Activated CD4-positive, alpha-beta memory T cell treated with anti-CD3 and anti-CD28 coated beads, Interleukin-2, amount 10 ng/mL, durations not matched to agents 7 days and 5 days (primary cell): ENCODE measurements around the gene ZBTB5. TPM values are rescaled to one million over a fixed set of nuclear protein-coding genes. Genes with fewer than 3 reads are reported as not detected.
"Not testable (repeated sequence)": the region's sequence is repeated elsewhere in the genome, so short reads cannot be mapped to it uniquely, and the experiment has no call there.

ENCODE experiments used
- CTCF ChIA-PET: fragments of 350-600 bp; sonication (Branson Sonifier 250); formaldehyde crosslinking; loops from one replicate; lab custom pipeline; 2021; ENCODE audit warnings: antibody characterized with exemption, inconsistent platforms; lab: Charles Lee
- POLR2A ChIA-PET: fragments of 350-600 bp; sonication (Branson Sonifier 250); formaldehyde crosslinking; loops from one replicate; lab custom pipeline; 2021; ENCODE audit warnings: antibody characterized with exemption; lab: Charles Lee
- DNase-seq: peaks from one replicate; pipeline ENCODE4 v3.0.0-alpha.2; 2020
- H3K27ac Mint-ChIP-seq: one replicate; pipeline ENCODE4 v1.8.0; 2021; ENCODE audit warnings: mild to moderate bottlenecking, mixed read lengths
- H3K27me3 Mint-ChIP-seq: one replicate; pipeline ENCODE4 v1.8.0; 2021; ENCODE audit warnings: mixed read lengths
- H3K36me3 Mint-ChIP-seq: one replicate; pipeline ENCODE4 v1.8.0; 2021; ENCODE audit warnings: low read depth, mixed read lengths
- H3K4me1 Mint-ChIP-seq: one replicate; pipeline ENCODE4 v1.8.0; 2021; ENCODE audit warnings: mixed read lengths
- H3K4me3 Mint-ChIP-seq: one replicate; pipeline ENCODE4 v1.8.0; 2021; ENCODE audit warnings: mild to moderate bottlenecking, mixed read lengths
- H3K9me3 Mint-ChIP-seq: one replicate; pipeline ENCODE4 v1.8.0; 2021; ENCODE audit warnings: mixed read lengths
- total RNA-seq, 2 experiments: library from RNA; stranded (reverse); gene quantifications; one replicate each; pipeline ENCODE4 v1.2.3, GENCODE V29; 2021

ZBTB5 gene, protein sequence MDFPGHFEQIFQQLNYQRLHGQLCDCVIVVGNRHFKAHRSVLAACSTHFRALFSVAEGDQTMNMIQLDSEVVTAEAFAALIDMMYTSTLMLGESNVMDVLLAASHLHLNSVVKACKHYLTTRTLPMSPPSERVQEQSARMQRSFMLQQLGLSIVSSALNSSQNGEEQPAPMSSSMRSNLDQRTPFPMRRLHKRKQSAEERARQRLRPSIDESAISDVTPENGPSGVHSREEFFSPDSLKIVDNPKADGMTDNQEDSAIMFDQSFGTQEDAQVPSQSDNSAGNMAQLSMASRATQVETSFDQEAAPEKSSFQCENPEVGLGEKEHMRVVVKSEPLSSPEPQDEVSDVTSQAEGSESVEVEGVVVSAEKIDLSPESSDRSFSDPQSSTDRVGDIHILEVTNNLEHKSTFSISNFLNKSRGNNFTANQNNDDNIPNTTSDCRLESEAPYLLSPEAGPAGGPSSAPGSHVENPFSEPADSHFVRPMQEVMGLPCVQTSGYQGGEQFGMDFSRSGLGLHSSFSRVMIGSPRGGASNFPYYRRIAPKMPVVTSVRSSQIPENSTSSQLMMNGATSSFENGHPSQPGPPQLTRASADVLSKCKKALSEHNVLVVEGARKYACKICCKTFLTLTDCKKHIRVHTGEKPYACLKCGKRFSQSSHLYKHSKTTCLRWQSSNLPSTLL
- total RNA-seq: 10 to 100 TPM; 10.5 to 10.6 TPM

DNA sequence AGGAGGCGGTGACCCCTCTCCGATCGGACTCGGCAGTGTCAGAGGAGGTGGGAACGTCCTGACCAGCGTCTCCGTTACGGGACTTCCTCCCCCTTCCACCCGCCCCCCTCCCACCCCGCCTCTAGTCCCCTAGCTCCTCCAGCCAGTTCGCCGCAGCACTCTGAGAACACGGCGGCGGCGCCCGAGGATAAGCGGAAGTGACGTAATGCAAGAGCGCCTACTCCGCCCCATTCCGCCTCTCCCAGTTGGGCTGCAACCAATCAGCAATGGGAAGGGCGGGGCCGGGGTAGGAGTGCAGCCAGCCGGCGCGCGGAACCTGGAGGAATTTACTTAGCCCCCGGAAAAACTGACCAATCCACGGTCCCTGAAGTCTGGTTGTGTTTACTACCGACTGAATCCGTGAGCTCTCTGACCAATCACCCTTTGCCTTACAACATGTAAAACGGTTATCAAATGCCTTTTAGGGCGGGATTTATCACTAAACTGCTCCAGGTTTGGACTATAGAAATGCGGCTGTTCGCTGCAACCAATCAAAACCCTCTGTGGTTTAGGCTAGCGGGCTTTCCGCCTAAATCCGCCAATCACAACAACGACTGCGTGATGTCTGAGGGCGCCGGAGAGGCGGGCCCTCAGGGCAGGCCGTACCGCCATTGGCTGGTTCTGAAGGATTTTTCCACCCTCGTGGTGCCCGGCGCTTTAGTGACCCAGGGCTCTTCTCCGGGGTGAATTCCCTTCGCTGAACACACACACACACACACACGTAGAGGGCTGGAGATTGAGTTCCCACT, at the start of gene ZBTB5:
ZBTB5 (minus strand) TSS at position 202 of the 788 bp plus-strand sequence. CDS start 22,899 bp downstream, outside the sequence.
- Mint-ChIP-seq H3K27me3 (no peaks in the 10 kb centered on the region), H3K36me3 (peaks cover 5% of the 10 kb centered on the region), H3K9me3 (no peaks in the 10 kb centered on the region), H3K4me3 (peak within 1 kb of the TSS; percentile 83), H3K4me1 (peaks cover 34% of the 10 kb centered on the region), H3K27ac (peak within 1 kb of the TSS; percentile 89)
- POLR2A ChIA-PET: interaction anchor here (0.6 to 5.8 kb wide), 12 partner anchors 15 to 1065 kb away, joined by 3 to 75 read pairs (median 5); partner anchors contain the start of genes DCAF10, FBXO10, GRHPR and POLR1E
- CTCF ChIA-PET: interaction anchor here (1.0 to 1.2 kb wide), 2 partner anchors 16 to 50 kb away, joined by 3 to 4 read pairs; no protein-coding TSS in a partner anchor
- peak; percentile 99 for DNase-seq

DNA sequence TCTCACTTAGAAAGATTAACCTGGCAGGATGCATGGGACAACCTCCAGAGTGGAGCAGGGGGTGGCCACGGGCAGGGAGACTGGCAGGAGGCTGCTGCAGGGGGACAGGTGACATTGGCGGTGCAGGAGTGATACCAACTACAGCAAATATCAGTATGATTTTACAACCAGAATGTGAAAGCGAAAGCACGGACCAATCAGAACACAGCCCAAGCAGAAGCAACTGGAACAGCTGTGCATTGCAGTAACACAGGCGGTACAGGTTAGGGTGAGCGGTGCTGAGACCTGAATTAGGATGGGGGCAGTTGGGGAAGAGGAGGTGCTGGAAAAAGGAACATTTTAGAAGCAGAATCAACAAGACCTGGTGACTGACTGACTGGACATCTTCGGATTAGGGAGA, 49.7 kb upstream of the ZBTB5 start:
- Mint-ChIP-seq H3K27me3 (no peaks in the 10 kb centered on the region), H3K4me1 (peaks cover 10% of the 10 kb centered on the region), H3K36me3 (peaks cover 6% of the 10 kb centered on the region), H3K27ac (no peak overlapping the region), H3K4me3 (no peak overlapping the region), H3K9me3 (no peaks in the 10 kb centered on the region)
- ChIA-PET POLR2A (interaction anchor here (0.8 kb wide), 1 partner anchor 13 kb away, joined by 3 read pairs; no protein-coding TSS in a partner anchor), CTCF (no interaction called here)
- no peak for DNase-seq

DNA sequence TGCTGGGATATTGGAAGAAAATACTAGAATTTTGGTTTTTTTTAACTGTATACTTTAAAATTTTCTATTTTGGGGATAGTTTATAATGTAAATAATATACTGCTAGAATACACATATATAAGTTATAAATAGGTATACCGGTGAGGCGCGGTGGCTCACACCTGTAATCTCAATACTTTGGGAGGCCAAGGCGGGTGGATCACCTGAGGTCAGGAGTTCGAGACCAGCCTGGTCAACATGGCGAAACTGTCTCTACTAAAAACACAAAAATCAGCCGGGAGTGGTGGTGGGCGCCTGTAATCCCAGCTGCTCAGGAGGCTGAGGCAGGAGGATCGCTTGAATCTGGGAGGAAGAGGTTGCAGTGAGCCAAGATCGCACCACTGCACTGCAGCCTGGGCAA, 49.2 kb upstream of the ZBTB5 start:
- H3K27ac Mint-ChIP-seq, H3K9me3 Mint-ChIP-seq, CTCF ChIA-PET, H3K4me1 Mint-ChIP-seq, H3K4me3 Mint-ChIP-seq, H3K27me3 Mint-ChIP-seq, POLR2A ChIA-PET, DNase-seq, H3K36me3 Mint-ChIP-seq: not testable (repeated sequence)

DNA sequence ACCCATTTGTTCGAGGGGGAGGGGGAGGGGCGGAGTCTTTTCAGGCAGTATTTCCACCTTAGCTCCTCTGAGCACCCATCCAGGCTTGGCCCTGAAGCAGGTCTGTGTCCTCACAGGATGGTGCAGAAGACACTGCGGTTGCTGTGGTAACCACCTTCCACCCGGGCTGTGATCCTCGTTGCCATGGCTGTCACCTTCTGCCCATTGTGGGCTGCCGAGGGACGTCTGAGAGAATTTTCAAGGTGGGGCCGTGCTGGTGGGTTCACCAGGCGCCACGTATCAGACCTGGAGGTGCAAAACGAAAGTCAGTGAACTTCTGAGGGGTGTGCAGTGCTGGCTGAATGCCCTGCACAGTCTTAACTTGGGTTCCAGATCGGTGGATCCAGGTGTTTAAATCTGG, 47.2 kb upstream of the ZBTB5 start:
- peaks cover 6% of the 10 kb centered on the region for H3K36me3 Mint-ChIP-seq
- ChIA-PET CTCF (no interaction called here), POLR2A (interaction anchor here (0.9 to 2.3 kb wide), 2 partner anchors 9 to 26 kb away, joined by 3 to 9 read pairs; partner anchors contain the start of gene POLR1E)
- DNase-seq: no peak
- peaks cover 10% of the 10 kb centered on the region for H3K4me1 Mint-ChIP-seq
- H3K27ac Mint-ChIP-seq: no peak overlapping the region
- no peak overlapping the region for H3K4me3 Mint-ChIP-seq
- H3K27me3 Mint-ChIP-seq: no peaks in the 10 kb centered on the region
- H3K9me3 Mint-ChIP-seq: no peaks in the 10 kb centered on the region

DNA sequence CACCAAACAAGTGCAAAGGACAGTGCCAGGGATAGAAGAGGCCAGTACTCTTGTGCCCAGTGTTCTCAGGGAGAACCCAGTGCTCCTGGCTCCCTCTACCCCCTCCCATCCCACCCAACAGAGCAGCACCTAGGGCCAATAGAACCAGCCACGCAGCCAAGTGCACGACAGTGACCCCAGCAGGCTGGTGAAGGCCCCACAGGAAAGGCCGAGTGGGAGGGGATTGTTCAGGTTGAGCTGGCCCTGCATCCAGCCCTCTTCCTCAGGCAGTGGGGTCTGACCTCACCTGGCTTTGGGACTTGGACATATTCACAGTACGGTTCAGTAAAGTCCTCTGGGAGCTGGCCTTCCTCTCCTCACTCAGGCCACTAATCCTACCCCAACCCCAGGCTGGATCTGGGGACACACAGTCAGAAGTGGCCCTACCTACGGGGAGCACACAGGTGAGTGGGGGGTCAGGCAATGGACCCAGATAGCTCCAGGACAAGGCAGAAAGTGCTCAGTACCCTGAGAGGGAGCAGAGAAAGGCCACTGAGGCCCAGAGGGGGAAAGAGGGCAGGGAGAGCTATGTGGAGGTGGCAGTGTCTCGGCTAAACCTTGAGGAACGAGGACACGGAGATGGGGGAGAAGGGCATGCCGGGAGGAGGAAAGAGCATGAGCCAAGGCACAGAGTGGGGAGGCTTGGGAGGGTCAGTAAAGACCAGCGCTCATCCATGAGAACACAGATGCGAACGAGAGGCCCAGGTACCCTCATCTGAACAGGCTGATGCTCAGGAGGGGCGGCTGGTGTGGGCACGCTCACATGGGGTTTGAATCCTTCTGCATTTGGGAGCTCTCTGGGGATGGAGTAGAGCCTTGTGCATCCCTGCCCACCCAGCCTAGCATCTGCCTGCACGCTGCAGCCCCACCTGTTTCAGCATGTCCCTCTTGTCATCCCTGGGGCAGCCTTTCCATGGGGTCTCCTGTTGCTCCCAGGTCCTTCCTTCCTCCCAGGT, 46.1 kb upstream of the ZBTB5 start:
- no peak overlapping the region for H3K27ac Mint-ChIP-seq
- H3K27me3 Mint-ChIP-seq: no peaks in the 10 kb centered on the region
- ChIA-PET POLR2A (interaction anchor here (0.9 to 2.3 kb wide), 3 partner anchors 8 to 81 kb away, joined by 3 to 9 read pairs (median 3); partner anchors contain the start of gene POLR1E), CTCF (no interaction called here)
- peaks cover 14% of the 10 kb centered on the region for H3K4me1 Mint-ChIP-seq
- no peak overlapping the region for H3K4me3 Mint-ChIP-seq
- no peak for DNase-seq
- H3K36me3 Mint-ChIP-seq: peaks cover 17% of the 10 kb centered on the region
- H3K9me3 Mint-ChIP-seq: no peaks in the 10 kb centered on the region

DNA sequence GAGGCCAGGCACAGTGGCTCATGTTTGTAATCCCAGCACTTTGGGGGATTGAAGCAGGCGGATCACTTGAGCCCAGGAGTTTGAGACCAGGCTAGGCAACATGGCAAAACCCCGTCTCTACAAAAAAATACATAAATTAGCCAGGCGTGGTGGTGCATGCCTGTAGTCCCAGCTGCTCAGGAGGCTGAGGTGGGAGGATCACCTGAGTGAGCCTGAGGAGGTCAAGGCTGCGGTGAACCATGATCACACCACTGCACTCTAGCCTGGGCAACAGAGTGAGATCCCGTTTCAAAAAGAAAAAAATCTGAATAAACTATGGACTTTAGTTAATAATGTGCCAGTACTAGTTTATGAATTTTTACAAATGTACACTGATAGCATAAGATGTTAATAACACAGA, 44.8 kb upstream of the ZBTB5 start:
- POLR2A ChIA-PET: interaction anchor here (1.6 kb wide), 1 partner anchor 12 kb away, joined by 5 read pairs; no protein-coding TSS in a partner anchor
- H3K27ac Mint-ChIP-seq, DNase-seq, H3K4me3 Mint-ChIP-seq, H3K27me3 Mint-ChIP-seq, H3K9me3 Mint-ChIP-seq, CTCF ChIA-PET: not testable (repeated sequence)
- H3K36me3 Mint-ChIP-seq: peaks cover 22% of the 10 kb centered on the region
- peaks cover 16% of the 10 kb centered on the region for H3K4me1 Mint-ChIP-seq

DNA sequence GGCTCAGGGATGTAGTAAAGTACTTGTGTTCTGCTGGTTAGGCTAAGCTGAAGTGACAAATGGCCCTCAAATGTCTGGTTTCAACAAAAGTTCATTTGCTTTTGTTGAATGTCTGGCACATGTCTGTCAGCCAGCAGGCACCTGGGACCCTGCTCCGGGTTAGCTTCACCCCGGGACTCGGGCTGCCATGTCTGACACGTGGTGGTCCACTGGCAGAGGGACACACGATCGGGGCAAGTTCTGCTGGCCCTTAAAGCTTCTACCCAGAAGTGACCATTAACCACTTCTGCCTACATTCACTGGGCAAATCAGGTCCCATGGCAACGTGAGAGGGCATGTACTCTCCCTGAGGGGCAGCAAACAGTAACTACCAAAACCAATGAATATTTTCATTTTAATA, 44.3 kb upstream of the ZBTB5 start:
- Mint-ChIP-seq H3K9me3 (no peaks in the 10 kb centered on the region), H3K36me3 (peaks cover 26% of the 10 kb centered on the region), H3K4me3 (no peak overlapping the region), H3K27me3 (no peaks in the 10 kb centered on the region), H3K4me1 (peaks cover 13% of the 10 kb centered on the region), H3K27ac (no peak overlapping the region)
- POLR2A ChIA-PET: interaction anchor here (1.6 kb wide), 1 partner anchor 11 kb away, joined by 5 read pairs; no protein-coding TSS in a partner anchor
- CTCF ChIA-PET: no interaction called here
- no peak for DNase-seq

DNA sequence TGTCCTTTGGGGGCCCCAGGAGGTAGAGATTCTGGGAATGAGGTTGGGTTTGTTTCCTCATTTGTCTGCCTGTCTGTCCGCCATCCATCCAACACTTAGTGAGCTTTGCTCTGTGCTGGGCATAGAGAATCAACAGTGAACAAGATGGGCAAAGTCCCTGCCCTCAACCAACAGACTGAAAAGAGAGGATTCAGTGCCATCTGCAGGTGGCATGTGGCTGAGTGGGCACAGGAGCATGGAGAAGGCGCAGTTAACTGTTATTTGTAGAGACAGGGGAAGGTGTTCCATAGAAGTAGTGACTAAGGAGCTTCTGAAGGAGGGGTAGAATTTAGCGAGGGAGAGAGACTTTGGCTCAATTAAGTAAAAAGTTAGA, 43.6 kb upstream of the ZBTB5 start:
- Mint-ChIP-seq H3K4me1 (peaks cover 16% of the 10 kb centered on the region), H3K36me3 (peaks cover 27% of the 10 kb centered on the region)
- CTCF ChIA-PET: interaction anchor here (0.7 kb wide), 1 partner anchor 10 kb away, joined by 3 read pairs; no protein-coding TSS in a partner anchor

DNA sequence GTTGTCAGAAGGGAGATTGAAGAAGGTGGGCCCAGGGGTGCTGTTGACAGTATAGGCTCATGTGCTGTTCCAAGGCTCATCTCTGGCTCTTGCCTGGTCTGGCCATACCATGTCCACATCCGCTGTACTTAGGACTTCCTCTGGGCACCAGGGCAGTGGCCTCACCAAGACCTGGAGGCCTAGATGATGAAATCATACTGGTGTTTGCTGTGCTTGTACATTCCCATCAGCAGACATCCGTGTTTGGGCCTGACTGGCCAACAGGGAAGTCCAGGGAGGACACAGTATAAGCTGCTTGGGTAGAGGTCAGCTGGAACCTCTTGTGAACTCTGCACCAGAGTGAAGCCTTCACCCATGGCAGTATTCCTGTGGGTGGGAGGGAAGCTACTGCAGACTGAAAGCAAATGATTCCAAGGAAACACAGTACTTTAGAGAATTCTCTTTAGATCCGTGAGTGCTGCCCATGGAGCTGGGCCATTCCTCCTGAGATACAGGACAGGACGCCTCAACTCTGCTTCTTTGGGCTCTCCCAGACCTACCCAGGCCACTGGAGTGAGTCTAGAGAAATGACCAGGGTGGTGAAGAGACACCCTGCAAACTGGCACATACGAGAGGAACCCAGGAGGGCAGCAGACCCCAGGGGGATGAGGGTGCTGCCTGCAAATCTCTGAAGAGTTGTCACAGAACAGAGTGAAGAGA, 43.0 kb upstream of the ZBTB5 start:
- H3K27ac Mint-ChIP-seq: no peak overlapping the region
- H3K27me3 Mint-ChIP-seq: no peaks in the 10 kb centered on the region
- H3K9me3 Mint-ChIP-seq: no peaks in the 10 kb centered on the region
- POLR2A ChIA-PET: interaction anchor here (0.8 to 1.6 kb wide), 3 partner anchors 10 to 21 kb away, joined by 3 to 5 read pairs (median 4); no protein-coding TSS in a partner anchor
- H3K4me1 Mint-ChIP-seq: peaks cover 21% of the 10 kb centered on the region
- peaks cover 33% of the 10 kb centered on the region for H3K36me3 Mint-ChIP-seq
- no peak overlapping the region for H3K4me3 Mint-ChIP-seq
- CTCF ChIA-PET: interaction anchor here (0.7 kb wide), 1 partner anchor 10 kb away, joined by 3 read pairs; no protein-coding TSS in a partner anchor
- no peak for DNase-seq

More for the DNA sequence above, 43.6 kb upstream of the ZBTB5 start:
- POLR2A ChIA-PET: interaction anchor here (1.0 to 1.6 kb wide), 2 partner anchors 11 to 22 kb away, joined by 4 to 5 read pairs; no protein-coding TSS in a partner anchor
- Mint-ChIP-seq H3K27ac (no peak overlapping the region), H3K27me3 (no peaks in the 10 kb centered on the region), H3K4me3 (no peak overlapping the region), H3K9me3 (no peaks in the 10 kb centered on the region)
- no peak for DNase-seq

DNA sequence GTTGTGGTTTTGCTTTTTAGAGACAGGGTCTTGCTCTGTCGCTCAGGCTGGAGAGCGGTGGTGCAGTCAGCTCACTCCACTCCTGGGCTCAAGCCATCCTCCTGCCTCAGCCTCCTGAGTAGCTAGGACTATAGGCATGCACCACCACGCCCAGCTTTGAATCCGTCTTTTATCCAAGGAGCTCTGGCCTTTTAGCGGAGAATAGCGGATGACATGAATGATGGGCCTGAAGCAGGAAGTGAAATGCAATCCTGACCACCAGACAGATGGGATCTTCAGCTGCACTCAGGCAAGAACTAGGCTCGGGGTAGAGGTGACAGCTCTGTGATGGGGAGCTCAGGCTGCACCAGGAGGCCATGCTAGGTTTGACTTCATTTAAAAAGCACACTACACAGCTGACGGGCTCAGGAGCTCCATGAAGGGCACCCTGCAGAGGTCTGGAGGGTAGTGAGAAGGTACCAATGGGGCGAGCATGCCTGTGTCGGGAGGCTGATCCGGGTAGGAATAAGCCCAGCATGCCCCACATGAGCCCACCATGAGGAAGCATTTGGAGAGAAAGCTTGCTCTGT, 42.4 kb upstream of the ZBTB5 start:
- CTCF ChIA-PET: no interaction called here
- Mint-ChIP-seq H3K9me3 (no peaks in the 10 kb centered on the region), H3K36me3 (peaks cover 39% of the 10 kb centered on the region), H3K27me3 (no peaks in the 10 kb centered on the region), H3K27ac (no peak overlapping the region), H3K4me3 (no peak overlapping the region), H3K4me1 (peaks cover 27% of the 10 kb centered on the region)
- POLR2A ChIA-PET: interaction anchor here (0.8 to 1.0 kb wide), 2 partner anchors 13 to 21 kb away, joined by 3 to 4 read pairs; no protein-coding TSS in a partner anchor
- no peak for DNase-seq
